ENCODE results near the gene ADA. TPM values are rescaled to one million over a fixed set of nuclear protein-coding genes. Genes with fewer than 3 reads are reported as not detected.

ADA gene
- total and polyA plus RNA-seq, 4 donors = 1.3 to 3.1 (median 2.9) TPM

DNA sequence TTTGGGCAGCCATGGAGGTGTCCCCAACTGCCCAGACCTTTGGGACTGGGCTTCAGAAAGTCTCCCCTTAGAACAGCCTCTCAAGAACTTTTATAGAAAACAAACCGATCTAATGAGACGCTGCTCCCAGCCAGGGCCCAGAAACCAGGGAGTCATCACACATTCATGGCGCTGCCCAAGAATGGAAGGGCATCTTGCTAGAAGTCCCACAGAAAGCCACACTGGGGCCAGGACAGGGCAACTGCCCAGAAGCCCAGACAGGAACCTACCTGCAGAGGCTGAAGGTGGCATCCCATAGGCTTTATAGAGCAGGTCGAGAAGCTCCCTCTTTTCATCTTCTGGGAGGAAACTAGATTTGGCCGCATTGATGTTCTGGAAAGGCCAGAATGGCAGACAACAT lies 31.5 kb downstream of the ADA start:
- Histone ChIP-seq H3K27ac (ENCODE audit: low read depth, low read length) (no peak overlapping the region), H3K36me3 (ENCODE audit: control insufficient read depth, insufficient read depth, low read length) (peaks cover 57% of the 10 kb centered on the region), H3K27me3 (ENCODE audit: control insufficient read depth, insufficient read depth, low read length) (no peaks in the 10 kb centered on the region), H3K4me3 (ENCODE audit: low read depth, low read length) (no peak overlapping the region), H3K9me3 (ENCODE audit: control insufficient read depth, insufficient read depth, low read length) (peaks cover 4% of the 10 kb centered on the region), H3K4me1 (ENCODE audit: control insufficient read depth, insufficient read depth, low read length) (peaks cover 18% of the 10 kb centered on the region)
- 97% methylated on average over 4 of the region's 5 CpGs for WGBS (ENCODE audit: insufficient coverage)
- no peak for DNase-seq (ENCODE audit: low read depth in 4 of 6, low spot score in 6 of 6)

DNA sequence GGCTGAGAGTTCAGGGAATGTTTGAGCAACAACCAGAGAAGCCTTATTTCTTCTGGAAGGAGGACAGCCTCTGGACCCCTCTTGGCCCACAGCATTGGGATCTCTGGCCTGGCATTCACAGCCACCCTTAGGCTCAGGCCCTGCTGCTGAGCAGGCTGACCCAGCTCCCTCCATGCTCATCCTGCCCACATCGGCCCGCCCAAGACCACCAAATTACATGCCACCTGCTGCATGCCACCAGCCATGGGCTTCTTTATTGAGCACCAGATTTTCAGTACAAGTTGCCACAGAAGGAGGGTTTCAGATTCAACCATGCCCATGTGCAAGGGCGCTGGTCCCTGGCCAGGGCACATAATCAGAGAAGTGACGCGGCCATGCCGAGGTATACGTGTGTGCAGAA lies 32.2 kb downstream of the ADA start:
- DNase-seq (ENCODE audit: low read depth in 4 of 6, low spot score in 6 of 6) = no peak
- Histone ChIP-seq H3K27me3 (ENCODE audit: control insufficient read depth, insufficient read depth, low read length) (no peaks in the 10 kb centered on the region), H3K9me3 (ENCODE audit: control insufficient read depth, insufficient read depth, low read length) (peaks cover 4% of the 10 kb centered on the region), H3K27ac (ENCODE audit: low read depth, low read length) (no peak overlapping the region), H3K4me1 (ENCODE audit: control insufficient read depth, insufficient read depth, low read length) (peaks cover 26% of the 10 kb centered on the region), H3K4me3 (ENCODE audit: low read depth, low read length) (no peak overlapping the region), H3K36me3 (ENCODE audit: control insufficient read depth, insufficient read depth, low read length) (peaks cover 64% of the 10 kb centered on the region)
- 96% methylated on average over 7 of the region's 7 CpGs for WGBS (ENCODE audit: insufficient coverage)

DNA sequence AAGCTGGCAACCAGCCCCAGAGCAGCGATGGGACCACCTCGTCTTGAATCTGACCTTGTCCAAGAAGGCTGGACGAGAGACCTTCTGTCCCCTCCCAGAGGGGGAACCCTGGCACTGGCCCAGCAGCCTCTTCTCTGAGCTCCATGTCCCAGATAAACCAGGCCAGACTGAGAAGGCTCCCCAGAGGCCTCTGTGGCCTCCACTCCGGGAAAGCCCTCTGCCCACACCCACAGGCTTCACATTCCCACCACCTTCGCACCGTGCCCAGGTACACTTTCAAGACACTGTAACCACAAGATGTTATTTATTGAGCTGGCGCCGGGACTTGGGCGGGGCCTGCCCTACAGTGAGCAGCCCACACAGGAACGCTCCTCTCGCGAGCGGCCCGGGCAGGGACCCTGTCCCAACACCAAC lies 33.2 kb downstream of the ADA start:
- Histone ChIP-seq H3K36me3 (ENCODE audit: control insufficient read depth, insufficient read depth, low read length) (peaks cover 62% of the 10 kb centered on the region), H3K4me3 (ENCODE audit: low read depth, low read length) (no peak overlapping the region), H3K4me1 (ENCODE audit: control insufficient read depth, insufficient read depth, low read length) (peaks cover 27% of the 10 kb centered on the region), H3K9me3 (ENCODE audit: control insufficient read depth, insufficient read depth, low read length) (peaks cover 4% of the 10 kb centered on the region), H3K27me3 (ENCODE audit: control insufficient read depth, insufficient read depth, low read length) (no peaks in the 10 kb centered on the region), H3K27ac (ENCODE audit: low read depth, low read length) (no peak overlapping the region)
- no peak for DNase-seq (ENCODE audit: low read depth in 4 of 6, low spot score in 6 of 6)
- WGBS (ENCODE audit: insufficient coverage) = 81% methylated on average over 14 of the region's 14 CpGs

DNA sequence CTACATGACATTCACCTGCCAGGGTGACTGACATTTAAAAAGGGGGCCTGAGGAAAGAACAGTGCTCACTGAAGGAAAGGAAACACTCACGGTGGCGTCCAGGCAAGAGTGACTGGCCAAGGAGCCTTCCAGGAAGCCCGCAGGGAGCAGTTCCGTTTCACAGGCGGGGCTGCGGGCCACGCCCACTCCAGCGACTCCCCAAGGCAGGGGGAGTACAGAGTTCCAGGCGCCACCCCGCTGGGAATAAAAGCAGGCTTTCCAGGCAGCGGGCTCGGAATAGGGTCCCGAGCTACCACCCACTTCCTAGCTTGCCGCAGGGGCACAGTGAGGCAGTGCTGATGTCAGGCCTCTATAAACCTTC lies 34.9 kb downstream of the ADA start:
- WGBS (ENCODE audit: insufficient coverage) = 61% methylated on average over 13 of the region's 14 CpGs
- H3K36me3 ChIP-seq (ENCODE audit: control insufficient read depth, insufficient read depth, low read length) = peaks cover 55% of the 10 kb centered on the region
- DNase-seq (ENCODE audit: low read depth in 4 of 6, low spot score in 6 of 6) = peak in 1 of 6 donors; percentile 22
- no peaks in the 10 kb centered on the region for H3K9me3 ChIP-seq (ENCODE audit: control insufficient read depth, insufficient read depth, low read length)
- H3K27ac ChIP-seq (ENCODE audit: low read depth, low read length) = no peak overlapping the region
- peaks cover 27% of the 10 kb centered on the region for H3K4me1 ChIP-seq (ENCODE audit: control insufficient read depth, insufficient read depth, low read length)
- H3K27me3 ChIP-seq (ENCODE audit: control insufficient read depth, insufficient read depth, low read length) = no peaks in the 10 kb centered on the region
- H3K4me3 ChIP-seq (ENCODE audit: low read depth, low read length) = no peak overlapping the region

DNA sequence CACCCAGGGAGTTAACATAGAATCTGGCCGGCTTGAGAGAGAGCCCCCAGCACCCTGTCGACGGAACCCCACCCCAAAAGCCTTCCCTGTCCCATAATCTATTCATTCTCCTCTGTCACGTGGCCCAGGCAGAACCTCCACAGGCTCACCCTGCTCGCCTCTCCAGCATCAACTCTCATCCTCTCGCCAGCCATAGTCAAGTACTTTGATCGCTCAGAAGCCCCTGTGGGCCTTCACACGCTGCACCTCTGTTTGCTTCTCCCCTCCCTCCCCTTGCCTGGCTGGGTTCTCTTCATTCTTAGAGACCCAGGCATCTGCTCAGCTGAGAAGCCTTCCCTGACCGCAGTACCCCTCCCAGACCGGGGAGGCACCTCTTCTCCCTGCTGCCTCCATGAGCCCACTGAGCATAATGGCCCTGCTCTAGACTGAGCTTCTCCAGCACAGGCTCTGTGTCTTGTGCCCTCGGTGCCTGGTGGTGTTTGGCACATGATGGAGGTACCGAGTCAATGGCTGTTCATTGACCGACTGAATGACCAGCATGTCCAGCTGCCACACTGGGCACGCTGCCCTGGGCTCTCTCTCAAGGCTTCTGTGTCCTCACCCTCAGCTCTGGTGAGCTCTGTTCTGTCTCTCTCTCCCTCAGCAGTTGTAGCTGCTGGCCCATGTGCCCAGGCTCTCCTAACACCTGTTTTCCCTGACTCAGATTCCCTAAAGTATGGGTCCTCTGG lies 35.5 kb downstream of the ADA start:
- peaks cover 27% of the 10 kb centered on the region for H3K4me1 ChIP-seq (ENCODE audit: control insufficient read depth, insufficient read depth, low read length)
- 66% methylated on average over 14 of the region's 14 CpGs for WGBS (ENCODE audit: insufficient coverage)
- no peak overlapping the region for H3K27ac ChIP-seq (ENCODE audit: low read depth, low read length)
- DNase-seq (ENCODE audit: low read depth in 4 of 6, low spot score in 6 of 6) = peak in 1 of 6 donors; percentile 32
- no peak overlapping the region for H3K4me3 ChIP-seq (ENCODE audit: low read depth, low read length)
- peaks cover 55% of the 10 kb centered on the region for H3K36me3 ChIP-seq (ENCODE audit: control insufficient read depth, insufficient read depth, low read length)
- H3K27me3 ChIP-seq (ENCODE audit: control insufficient read depth, insufficient read depth, low read length) = no peaks in the 10 kb centered on the region
- no peaks in the 10 kb centered on the region for H3K9me3 ChIP-seq (ENCODE audit: control insufficient read depth, insufficient read depth, low read length)

DNA sequence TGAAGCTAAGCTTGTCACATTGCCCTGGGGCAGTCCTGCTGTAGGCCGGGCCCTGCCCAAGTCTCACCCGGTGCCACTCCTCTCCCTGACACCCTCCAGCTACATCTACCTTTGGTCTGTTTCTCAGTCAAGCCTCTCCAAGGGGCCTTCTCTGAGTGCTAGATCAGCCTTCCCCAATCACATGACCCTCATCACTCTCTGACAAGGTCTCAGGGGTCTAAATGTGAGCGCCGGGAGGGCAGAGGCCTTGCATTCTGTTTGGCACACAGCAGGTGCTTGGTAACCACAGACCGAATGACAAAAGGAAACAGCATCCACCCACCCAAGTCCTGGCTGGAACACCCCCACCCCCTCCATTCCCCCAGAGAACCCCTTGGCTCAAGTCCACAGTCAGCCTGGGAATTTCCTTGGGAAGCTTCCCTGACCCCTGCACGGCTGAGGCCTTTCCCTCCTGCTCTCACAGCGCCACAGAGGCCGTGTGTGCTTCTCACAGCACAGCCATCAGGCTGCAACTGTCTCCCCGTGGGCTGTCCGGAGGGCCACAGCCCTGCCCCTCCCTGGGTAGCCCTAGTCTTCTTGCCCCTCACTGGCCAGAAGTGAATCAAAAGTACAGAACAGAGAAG lies 36.2 kb downstream of the ADA start:
- 24% methylated on average over 10 of the region's 10 CpGs for WGBS (ENCODE audit: insufficient coverage)
- H3K27me3 ChIP-seq (ENCODE audit: control insufficient read depth, insufficient read depth, low read length) = no peaks in the 10 kb centered on the region
- H3K4me1 ChIP-seq (ENCODE audit: control insufficient read depth, insufficient read depth, low read length) = peaks cover 29% of the 10 kb centered on the region
- no peaks in the 10 kb centered on the region for H3K9me3 ChIP-seq (ENCODE audit: control insufficient read depth, insufficient read depth, low read length)
- H3K27ac ChIP-seq (ENCODE audit: low read depth, low read length) = no peak overlapping the region
- peak in 2 of 6 donors; percentile 17 to 44 for DNase-seq (ENCODE audit: low read depth in 4 of 6, low spot score in 6 of 6)
- peaks cover 55% of the 10 kb centered on the region for H3K36me3 ChIP-seq (ENCODE audit: control insufficient read depth, insufficient read depth, low read length)
- H3K4me3 ChIP-seq (ENCODE audit: low read depth, low read length) = no peak overlapping the region

GRCh38 chr20:44614525-44614924 lies 37.0 kb downstream of the ADA start:
- Histone ChIP-seq H3K36me3 (ENCODE audit: control insufficient read depth, insufficient read depth, low read length) (peaks cover 48% of the 10 kb centered on the region), H3K27me3 (ENCODE audit: control insufficient read depth, insufficient read depth, low read length) (no peaks in the 10 kb centered on the region), H3K9me3 (ENCODE audit: control insufficient read depth, insufficient read depth, low read length) (no peaks in the 10 kb centered on the region), H3K4me3 (ENCODE audit: low read depth, low read length) (no peak overlapping the region), H3K4me1 (ENCODE audit: control insufficient read depth, insufficient read depth, low read length) (peaks cover 36% of the 10 kb centered on the region), H3K27ac (ENCODE audit: low read depth, low read length) (no peak overlapping the region)
- peak in 1 of 6 donors; percentile 57 for DNase-seq (ENCODE audit: low read depth in 4 of 6, low spot score in 6 of 6)
- WGBS (ENCODE audit: insufficient coverage) = 69% methylated on average over 14 of the region's 14 CpGs

GRCh38 chr20:44613575-44613974 lies 37.9 kb downstream of the ADA start:
- WGBS (ENCODE audit: insufficient coverage) = 94% methylated on average over 5 of the region's 5 CpGs
- DNase-seq (ENCODE audit: low read depth in 4 of 6, low spot score in 6 of 6) = no peak
- Histone ChIP-seq H3K27ac (ENCODE audit: low read depth, low read length) (no peak overlapping the region), H3K4me3 (ENCODE audit: low read depth, low read length) (no peak overlapping the region), H3K36me3 (ENCODE audit: control insufficient read depth, insufficient read depth, low read length) (peaks cover 39% of the 10 kb centered on the region), H3K27me3 (ENCODE audit: control insufficient read depth, insufficient read depth, low read length) (no peaks in the 10 kb centered on the region), H3K9me3 (ENCODE audit: control insufficient read depth, insufficient read depth, low read length) (no peaks in the 10 kb centered on the region), H3K4me1 (ENCODE audit: control insufficient read depth, insufficient read depth, low read length) (peaks cover 41% of the 10 kb centered on the region)

DNA sequence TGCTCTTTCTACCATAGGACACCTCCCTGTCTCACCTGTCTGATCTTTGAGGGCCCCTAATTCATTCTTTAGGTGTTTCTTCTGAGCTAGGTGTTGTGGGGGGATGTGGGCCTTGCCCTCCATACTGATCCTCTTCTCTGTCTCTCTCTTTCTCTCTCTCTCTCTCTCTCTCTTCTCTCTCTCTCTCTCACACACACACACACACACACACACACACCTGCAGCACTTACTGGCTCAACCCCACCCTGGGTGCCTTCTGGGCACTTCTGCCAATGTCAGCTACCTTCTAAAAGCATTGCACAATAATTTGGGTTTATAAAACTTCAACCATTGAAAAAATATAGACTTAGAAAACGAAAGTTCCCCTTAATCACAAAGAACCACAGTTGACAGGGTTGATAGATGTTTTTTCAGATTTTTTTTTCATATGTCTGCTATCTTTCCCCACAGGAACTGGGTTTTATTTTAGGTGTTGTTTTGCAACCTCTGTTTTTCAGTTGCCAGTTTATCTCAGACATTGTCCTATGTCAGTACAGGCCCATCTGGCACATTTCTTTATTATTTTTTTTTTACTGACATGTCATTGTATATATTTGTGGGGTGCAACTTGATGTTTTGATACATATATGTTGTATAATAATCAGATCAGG lies 41.1 kb downstream of the ADA start:
- Histone ChIP-seq H3K4me1 (ENCODE audit: control insufficient read depth, insufficient read depth, low read length) (peaks cover 26% of the 10 kb centered on the region), H3K4me3 (ENCODE audit: low read depth, low read length) (no peak overlapping the region), H3K36me3 (ENCODE audit: control insufficient read depth, insufficient read depth, low read length) (peaks cover 15% of the 10 kb centered on the region), H3K27me3 (ENCODE audit: control insufficient read depth, insufficient read depth, low read length) (no peaks in the 10 kb centered on the region), H3K27ac (ENCODE audit: low read depth, low read length) (no peak overlapping the region), H3K9me3 (ENCODE audit: control insufficient read depth, insufficient read depth, low read length) (no peaks in the 10 kb centered on the region)
- WGBS (ENCODE audit: insufficient coverage) = no CpG with 5 or more reads among the region's 1 CpG
- no peak for DNase-seq (ENCODE audit: low read depth in 4 of 6, low spot score in 6 of 6)

Data from spinal cord (tissue), 10 donors.